Peyer's patch (tissue), 4 donors: ENCODE data around the gene RAB40A.

Source experiments
- POLR2A ChIP-seq, 2 donors: fragments of 450-650 bp; IDR thresholded peaks; one replicate each; pipeline ENCODE4 v1.5.1; 2017; ENCODE audit warnings: antibody characterized with exemption in 2 of 2, mild to moderate bottlenecking in 2 of 2, moderate library complexity in 2 of 2
- TF ChIP-seq, protein P1 (sequence below), 6 experiments: fragments of 450-650 bp in 4 of 6; fragments of 200-600 bp in 2 of 6; sonication (generic) in 1 of 6; IDR thresholded peaks; one replicate each; pipeline ENCODE4 v1.5.1; 2017 to 2019; ENCODE audit warnings: antibody characterized with exemption in 6 of 6, mild to moderate bottlenecking in 3 of 6, moderate library complexity in 1 of 6

DNA sequence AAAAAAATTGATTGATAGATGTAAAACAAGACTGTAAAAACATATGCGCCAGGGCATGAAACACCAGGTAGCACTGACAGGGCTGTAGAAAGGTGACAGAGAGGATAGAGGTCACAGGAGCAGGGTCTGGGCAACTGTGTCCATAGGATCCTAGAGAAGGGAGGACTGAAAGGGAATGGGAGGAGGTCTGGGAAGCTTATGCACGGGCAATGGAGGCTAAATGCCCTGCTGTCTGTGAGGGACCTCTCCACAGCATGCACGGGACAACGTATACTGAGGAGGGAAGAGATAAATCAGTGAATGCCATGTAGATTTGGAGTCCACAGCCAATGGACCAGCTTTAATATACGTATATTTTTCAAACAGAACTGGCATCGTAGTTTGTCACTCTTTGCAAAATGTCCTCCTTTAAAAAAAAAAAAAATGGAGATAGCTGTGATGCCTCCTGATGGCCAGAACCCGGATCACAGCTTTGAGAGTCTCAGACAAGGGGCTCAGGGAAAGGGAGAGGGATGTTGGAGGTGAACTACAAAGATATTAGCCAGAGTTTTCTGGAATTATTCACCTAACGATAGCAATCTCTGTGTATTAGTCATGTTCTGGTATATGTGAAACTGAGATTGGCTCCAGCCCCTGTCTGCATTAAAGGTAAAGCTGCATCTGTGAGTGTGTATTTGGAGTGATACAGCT, 16.0 kb downstream of the RAB40A start:
- no peak for TF ChIP-seq POLR2A (IDR thresholded peaks at IDR 0.05)
- TF ChIP-seq, protein P1, sequence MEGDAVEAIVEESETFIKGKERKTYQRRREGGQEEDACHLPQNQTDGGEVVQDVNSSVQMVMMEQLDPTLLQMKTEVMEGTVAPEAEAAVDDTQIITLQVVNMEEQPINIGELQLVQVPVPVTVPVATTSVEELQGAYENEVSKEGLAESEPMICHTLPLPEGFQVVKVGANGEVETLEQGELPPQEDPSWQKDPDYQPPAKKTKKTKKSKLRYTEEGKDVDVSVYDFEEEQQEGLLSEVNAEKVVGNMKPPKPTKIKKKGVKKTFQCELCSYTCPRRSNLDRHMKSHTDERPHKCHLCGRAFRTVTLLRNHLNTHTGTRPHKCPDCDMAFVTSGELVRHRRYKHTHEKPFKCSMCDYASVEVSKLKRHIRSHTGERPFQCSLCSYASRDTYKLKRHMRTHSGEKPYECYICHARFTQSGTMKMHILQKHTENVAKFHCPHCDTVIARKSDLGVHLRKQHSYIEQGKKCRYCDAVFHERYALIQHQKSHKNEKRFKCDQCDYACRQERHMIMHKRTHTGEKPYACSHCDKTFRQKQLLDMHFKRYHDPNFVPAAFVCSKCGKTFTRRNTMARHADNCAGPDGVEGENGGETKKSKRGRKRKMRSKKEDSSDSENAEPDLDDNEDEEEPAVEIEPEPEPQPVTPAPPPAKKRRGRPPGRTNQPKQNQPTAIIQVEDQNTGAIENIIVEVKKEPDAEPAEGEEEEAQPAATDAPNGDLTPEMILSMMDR (IDR thresholded peaks at IDR 0.05), result no peak
